ENCODE results near the gene C17orf50.

- no peak for TF ChIP-seq POLR2A (IDR thresholded peaks at IDR 0.05)
- TF ChIP-seq CTCF (IDR thresholded peaks at IDR 0.05 in 8 of 11, conservative IDR thresholded peaks at IDR 0.05 in 3 of 11), result no peak
- TF ChIP-seq POLR2AphosphoS5 (IDR thresholded peaks at IDR 0.05), result no peak
These were observed 37.0 kb upstream of the C17orf50 start for GRCh38 chr17:35723735-35724134.

Measured in spleen (tissue), 7 donors.